Fibroblast of lung (primary cell): ENCODE results near the gene SGO1. TPM values are rescaled to one million over a fixed set of nuclear protein-coding genes. Genes with fewer than 3 reads are reported as not detected.
A peak's percentile ranks its signal among the peaks of the same experiment; 100 is the strongest.

Source experiments
- DNase-seq, 2 donors: peaks; one replicate each; pipeline versions ENCODE4 v3.0.0 to v3.0.0-alpha.2; 2010; ENCODE audit warnings: low read depth in 2 of 2
- H2AFZ ChIP-seq: 2 replicates; pipeline ENCODE4 v1.5.1; 2012; ENCODE audit warnings: low read length, control low read depth, inconsistent platforms
- H3K27ac ChIP-seq: 2 replicates; pipeline ENCODE4 v1.5.1; 2011; ENCODE audit warnings: low read length, control low read depth; ENCODE audit not compliant: insufficient read depth
- H3K27me3 ChIP-seq: 2 replicates; pipeline ENCODE4 v1.5.1; 2011; ENCODE audit warnings: mild to moderate bottlenecking, low read length; ENCODE audit not compliant: control insufficient read depth, insufficient read depth
- H3K36me3 ChIP-seq: 2 replicates; pipeline ENCODE4 v1.5.1; 2011; ENCODE audit warnings: low read length; ENCODE audit not compliant: control insufficient read depth, insufficient read depth
- H3K4me1 ChIP-seq: 2 replicates; pipeline ENCODE4 v1.5.1; 2011; ENCODE audit warnings: low read length; ENCODE audit not compliant: control insufficient read depth, insufficient read depth; ENCODE audit errors: extremely low read depth
- H3K4me2 ChIP-seq: 2 replicates; pipeline ENCODE4 v1.5.1; 2011; ENCODE audit warnings: low read length, control low read depth; ENCODE audit not compliant: insufficient read depth; ENCODE audit errors: extremely low read depth
- H3K4me3 ChIP-seq, 4 experiments: fragments of 200-600 bp in 1 of 4; sonication (generic) in 1 of 4; replicated peaks in 1 of 4; 2 replicates each; pipeline ENCODE4 v1.5.1; 2011 to 2016; ENCODE audit warnings: low read length in 4 of 4, low read depth in 3 of 4, mild to moderate bottlenecking in 3 of 4, control low read depth in 2 of 4, inconsistent platforms in 1 of 4, mixed read lengths in 1 of 4; ENCODE audit not compliant: insufficient read depth in 1 of 4; ENCODE audit errors: control extremely low read depth in 1 of 4
- H3K79me2 ChIP-seq: 2 replicates; pipeline ENCODE4 v1.5.1; 2012; ENCODE audit warnings: mild to moderate bottlenecking, low read length, inconsistent platforms; ENCODE audit not compliant: control insufficient read depth, insufficient read depth
- H3K9ac ChIP-seq: 2 replicates; pipeline ENCODE4 v1.5.1; 2011; ENCODE audit warnings: mild to moderate bottlenecking, low read length, control low read depth; ENCODE audit not compliant: insufficient read depth
- H3K9me3 ChIP-seq: 2 replicates; pipeline ENCODE4 v1.5.1; 2012; ENCODE audit warnings: low read depth, low read length; ENCODE audit not compliant: control insufficient read depth, insufficient read depth
- H4K20me1 ChIP-seq: 2 replicates; pipeline ENCODE4 v1.5.1; 2011; ENCODE audit warnings: low read length; ENCODE audit not compliant: control insufficient read depth, insufficient read depth; ENCODE audit errors: extremely low read depth
- EZH2 ChIP-seq: IDR thresholded peaks from 2 replicates; pipeline ENCODE4 v1.5.1; 2012; ENCODE audit warnings: low read length, control low read depth, mild to moderate bottlenecking; ENCODE audit errors: missing control alignments
- polyA minus RNA-seq: library from RNA; depleted of rRNA, polyadenylated mRNA; stranded (reverse); fragments of >200 nt; gene quantifications from 2 replicates; pipeline ENCODE4 v1.2.3, GENCODE V29; 2011; ENCODE audit warnings: low replicate concordance
- polyA plus RNA-seq, 2 donors: library from polyadenylated mRNA; depleted of rRNA in 1 of 2; stranded (reverse) in 1 of 2; unstranded in 1 of 2; fragments of >200 nt; gene quantifications; 2 replicates each; pipeline ENCODE4 v1.2.1, GENCODE V29; 2011 to 2012; ENCODE audit warnings: missing spikeins in 1 of 2
- total RNA-seq: library from RNA; depleted of rRNA; stranded (reverse); fragments of >200 nt; gene quantifications from 2 replicates; pipeline ENCODE4 v1.2.1, GENCODE V29; 2014
- TF ChIP-seq, protein P1 (sequence below), 2 donors: IDR thresholded peaks in 1 of 2; conservative IDR thresholded peaks in 1 of 2; 1 replicate in 1 of 2; 2 replicates in 1 of 2; pipeline ENCODE4 v1.5.1; 2011 to 2012; ENCODE audit warnings: low read length in 2 of 2, control low read depth in 1 of 2, inconsistent platforms in 1 of 2, low read depth in 1 of 2, mild to moderate bottlenecking in 1 of 2

SGO1 gene
- total RNA-seq (0.26 and 1.8 TPM in 2 replicates), polyA plus RNA-seq (2.4 and 7.4 TPM in 2 replicates), polyA minus RNA-seq (1.2 and 6.8 TPM in 2 replicates)
- polyA plus RNA-seq (2012) = 2.3 and 6.4 TPM in 2 replicates

DNA sequence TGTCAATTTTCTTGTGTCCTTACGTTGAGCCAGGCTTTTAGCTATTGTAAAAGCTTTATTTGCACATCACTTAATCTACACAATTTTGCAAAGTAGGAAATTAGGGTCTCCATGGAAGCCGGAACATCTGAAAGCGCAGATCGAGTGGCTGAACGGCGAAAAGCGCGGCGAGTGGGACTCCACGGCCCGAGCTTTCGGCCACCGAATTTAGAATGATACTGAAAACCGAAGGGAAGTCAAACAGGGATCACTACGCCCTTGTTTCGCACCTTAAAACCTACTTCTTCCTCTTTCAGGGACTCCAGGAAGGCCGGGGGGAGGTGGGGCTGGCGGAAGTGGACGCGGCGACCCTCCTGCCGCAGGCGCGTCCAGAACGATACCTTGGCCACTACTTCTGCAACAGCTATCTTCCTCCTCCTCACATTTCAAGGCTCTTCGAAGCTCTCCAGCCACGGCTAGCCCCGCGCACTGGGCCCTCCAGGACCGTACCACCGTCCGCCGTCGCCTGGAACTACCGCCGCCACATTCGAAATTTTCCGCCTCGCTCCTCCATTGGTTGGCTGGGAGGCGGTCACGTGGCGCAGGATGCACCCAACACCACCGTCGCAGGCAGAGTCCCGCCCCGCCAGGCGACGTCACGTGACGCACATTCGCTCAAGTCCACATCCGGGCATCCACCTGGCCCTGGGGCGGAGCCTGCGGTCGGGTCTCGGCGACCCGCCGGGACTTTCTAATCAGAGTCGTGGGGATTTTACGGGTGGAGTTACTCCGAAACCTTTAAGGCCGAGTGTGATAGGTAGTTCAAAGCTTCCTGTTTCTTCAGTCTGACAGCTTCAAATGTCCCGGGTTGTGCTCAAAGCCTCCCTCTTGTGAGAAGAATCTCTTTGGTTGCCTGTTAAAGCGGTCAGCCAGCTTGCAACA lies at the start of gene SGO1:
TSS of gene SGO1 (minus strand) at position 528 of the 921 bp plus-strand sequence. CDS start 2,179 bp downstream, outside the sequence.
- DNase-seq = peak; percentile 96 to 97
- Histone ChIP-seq H4K20me1 (no peaks in the 10 kb centered on the region), H3K79me2 (peaks cover 12% of the 10 kb centered on the region), H3K9ac (peak within 1 kb of the TSS; percentile 84), H3K4me1 (no peaks in the 10 kb centered on the region), H3K4me3 (peak within 1 kb of the TSS; percentile 71 to 96 (median 78)), H3K27me3 (no peaks in the 10 kb centered on the region), H2AFZ (peak within 1 kb of the TSS; percentile 97), H3K36me3 (no peaks in the 10 kb centered on the region), H3K4me2 (peak within 1 kb of the TSS; percentile 92), H3K9me3 (no peaks in the 10 kb centered on the region), H3K27ac (peak within 1 kb of the TSS; percentile 90)
- TF ChIP-seq, protein P1, sequence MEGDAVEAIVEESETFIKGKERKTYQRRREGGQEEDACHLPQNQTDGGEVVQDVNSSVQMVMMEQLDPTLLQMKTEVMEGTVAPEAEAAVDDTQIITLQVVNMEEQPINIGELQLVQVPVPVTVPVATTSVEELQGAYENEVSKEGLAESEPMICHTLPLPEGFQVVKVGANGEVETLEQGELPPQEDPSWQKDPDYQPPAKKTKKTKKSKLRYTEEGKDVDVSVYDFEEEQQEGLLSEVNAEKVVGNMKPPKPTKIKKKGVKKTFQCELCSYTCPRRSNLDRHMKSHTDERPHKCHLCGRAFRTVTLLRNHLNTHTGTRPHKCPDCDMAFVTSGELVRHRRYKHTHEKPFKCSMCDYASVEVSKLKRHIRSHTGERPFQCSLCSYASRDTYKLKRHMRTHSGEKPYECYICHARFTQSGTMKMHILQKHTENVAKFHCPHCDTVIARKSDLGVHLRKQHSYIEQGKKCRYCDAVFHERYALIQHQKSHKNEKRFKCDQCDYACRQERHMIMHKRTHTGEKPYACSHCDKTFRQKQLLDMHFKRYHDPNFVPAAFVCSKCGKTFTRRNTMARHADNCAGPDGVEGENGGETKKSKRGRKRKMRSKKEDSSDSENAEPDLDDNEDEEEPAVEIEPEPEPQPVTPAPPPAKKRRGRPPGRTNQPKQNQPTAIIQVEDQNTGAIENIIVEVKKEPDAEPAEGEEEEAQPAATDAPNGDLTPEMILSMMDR (conservative IDR thresholded peaks at IDR 0.05 in 1 of 2, IDR thresholded peaks at IDR 0.05 in 1 of 2; ENCODE audit: low read depth in 1 of 2, low read length in 2 of 2) = peak in 1 of 2 donors; percentile 18
- no peak for TF ChIP-seq EZH2

DNA sequence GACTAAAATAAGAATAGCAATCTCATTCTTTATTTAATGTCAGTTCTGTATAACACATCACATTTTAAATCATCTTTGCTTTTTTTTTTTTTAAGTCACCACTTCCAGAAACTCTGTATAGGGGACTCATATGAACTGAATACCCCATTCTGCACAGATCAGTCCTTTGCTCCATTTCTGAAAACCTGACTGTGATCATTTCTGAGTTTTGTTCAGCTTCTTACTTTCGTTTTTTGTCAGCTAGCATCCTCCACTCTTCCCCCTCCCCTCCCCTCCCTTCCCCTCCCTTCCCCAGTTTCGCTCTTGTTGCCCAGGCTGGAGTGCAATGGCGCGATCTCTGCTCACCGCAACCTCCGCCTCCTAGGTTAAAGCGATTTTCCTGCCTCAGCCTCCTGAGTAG lies 49.8 kb upstream of the SGO1 start:
- Histone ChIP-seq H3K79me2 (no peaks in the 10 kb centered on the region), H3K36me3 (no peaks in the 10 kb centered on the region), H3K4me2 (no peak overlapping the region), H3K4me1 (no peaks in the 10 kb centered on the region), H3K4me3 (no peak overlapping the region), H3K27ac (no peak overlapping the region), H4K20me1 (no peaks in the 10 kb centered on the region), H3K9ac (no peak overlapping the region), H3K27me3 (no peaks in the 10 kb centered on the region), H2AFZ (no peak overlapping the region), H3K9me3 (no peaks in the 10 kb centered on the region)
- no peak for DNase-seq
- TF ChIP-seq, protein P1 (conservative IDR thresholded peaks at IDR 0.05 in 1 of 2, IDR thresholded peaks at IDR 0.05 in 1 of 2; ENCODE audit: low read depth in 1 of 2, low read length in 2 of 2) = no peak
- TF ChIP-seq EZH2 = no peak

- TF ChIP-seq, protein P1 (conservative IDR thresholded peaks at IDR 0.05 in 1 of 2, IDR thresholded peaks at IDR 0.05 in 1 of 2; ENCODE audit: low read depth in 1 of 2, low read length in 2 of 2) = no peak
- no peak for TF ChIP-seq EZH2
- H3K79me2 ChIP-seq = no peaks in the 10 kb centered on the region
Observed at GRCh38 chr3:20232906-20233780, 47.1 kb upstream of the SGO1 start.

More at GRCh38 chr3:20232906-20233780, 47.1 kb upstream of the SGO1 start:
- H3K4me2 ChIP-seq = no peak overlapping the region
- no peaks in the 10 kb centered on the region for H3K9me3 ChIP-seq
- no peak overlapping the region for H3K4me3 ChIP-seq
- H3K9ac ChIP-seq = no peak overlapping the region
- no peak overlapping the region for H2AFZ ChIP-seq
- H3K27me3 ChIP-seq = no peaks in the 10 kb centered on the region
- no peak overlapping the region for H3K27ac ChIP-seq
- no peaks in the 10 kb centered on the region for H3K36me3 ChIP-seq
- no peaks in the 10 kb centered on the region for H3K4me1 ChIP-seq
- no peaks in the 10 kb centered on the region for H4K20me1 ChIP-seq
- DNase-seq = peak in 1 of 2 donors; percentile 20
